ENCODE results near the gene OR4K13. TPM values are rescaled to one million over a fixed set of nuclear protein-coding genes. Genes with fewer than 3 reads are reported as not detected.

OR4K13 gene
- total and polyA plus RNA-seq, 4 donors: not detected

DNA sequence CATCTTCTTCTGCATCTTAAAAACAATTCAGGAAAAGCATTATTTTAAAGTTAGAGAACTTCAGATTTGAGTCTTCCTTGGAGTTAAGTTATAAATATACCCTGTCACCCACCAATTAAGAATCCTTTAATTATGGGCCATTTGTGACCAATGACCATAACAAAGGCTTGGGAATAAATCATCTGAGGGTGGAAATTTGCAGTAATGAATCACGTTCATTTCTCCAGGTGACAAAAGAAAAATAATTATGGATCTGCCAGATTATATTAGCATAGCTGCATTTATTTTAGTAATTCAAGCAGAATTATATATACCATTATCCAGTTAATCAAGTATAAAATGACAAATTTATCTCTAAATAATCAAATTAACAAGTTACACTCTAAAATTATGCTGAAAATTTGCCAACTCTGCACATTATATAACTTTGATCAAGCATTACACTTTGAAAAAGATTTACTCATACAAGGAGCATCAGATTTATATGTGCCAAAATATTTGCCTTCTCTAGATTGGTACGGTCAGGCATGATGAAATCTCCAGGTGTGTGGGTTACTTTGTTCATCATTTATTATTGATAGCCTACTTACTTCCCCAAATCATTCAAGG is 16.5 kb downstream of the OR4K13 start, which contains the start of gene OR4K14:
TSS of gene OR4K14 (minus strand) at position 51 of the 609 bp plus-strand sequence. CDS start 4,114 bp downstream, outside the sequence.
- H3K27ac ChIP-seq (ENCODE audit: low read depth in 1 of 2, low read length in 2 of 2): no peak within 1 kb of the TSS
- no peak for DNase-seq (ENCODE audit: low spot score)
- H3K4me1 ChIP-seq (ENCODE audit: control insufficient read depth in 4 of 4, insufficient read depth in 4 of 4, low read length in 3 of 4): no peaks in the 10 kb centered on the region
- H3K9ac ChIP-seq (ENCODE audit: low read depth in 1 of 2, low read length in 2 of 2): no peak within 1 kb of the TSS
- no peaks in the 10 kb centered on the region for H3K27me3 ChIP-seq (ENCODE audit: control insufficient read depth in 4 of 4, insufficient read depth in 4 of 4, low read length in 3 of 4)
- TF ChIP-seq TAF1 (conservative IDR thresholded peaks at IDR 0.05) (no peak), NR2F2 (IDR thresholded peaks at IDR 0.05) (no peak), FOXA1 (IDR thresholded peaks at IDR 0.05) (no peak), RXRA (IDR thresholded peaks at IDR 0.05) (no peak), ZBTB33 (IDR thresholded peaks at IDR 0.05) (no peak), HNF4G (IDR thresholded peaks at IDR 0.05) (no peak), ATF3 (IDR thresholded peaks at IDR 0.05) (no peak), RAD21 (IDR thresholded peaks at IDR 0.05) (no peak), EGR1 (IDR thresholded peaks at IDR 0.05; ENCODE audit: low read depth in 2 of 2) (no peak)
- no peak within 1 kb of the TSS for H3K4me3 ChIP-seq (ENCODE audit: low read depth in 1 of 3, low read length in 3 of 3)
- 65% methylated on average over 2 of the region's 2 CpGs for WGBS
- no peaks in the 10 kb centered on the region for H3K36me3 ChIP-seq (ENCODE audit: control insufficient read depth in 4 of 4, insufficient read depth in 3 of 4, low read depth in 1 of 4, low read length in 3 of 4)
- H3K9me3 ChIP-seq (ENCODE audit: control insufficient read depth in 4 of 4, low read length in 3 of 4): peaks cover 0 to 4% (median 4%) of the 10 kb centered on the region in 4 donors

DNA sequence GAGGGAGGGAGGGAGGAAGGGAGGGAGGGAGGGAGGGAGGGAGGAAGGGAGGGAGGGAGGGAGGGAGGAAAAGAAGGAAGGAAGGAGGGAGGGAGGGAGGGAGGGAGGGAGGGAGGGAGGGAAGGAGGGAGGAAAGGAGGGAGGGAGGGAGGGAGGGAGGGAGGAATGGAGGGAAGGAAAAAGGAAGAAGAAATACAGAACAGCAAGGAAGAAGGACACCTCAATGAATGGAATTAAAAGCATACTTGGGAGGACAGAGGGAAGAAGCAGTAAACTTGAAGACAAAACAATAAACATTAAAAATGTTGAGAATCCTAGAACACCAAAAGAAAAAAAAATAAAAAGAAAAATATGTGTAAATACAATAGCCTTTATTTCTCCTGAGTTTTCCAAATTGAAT is 27.7 kb downstream of the OR4K13 start:
- no peaks in the 10 kb centered on the region for H3K9me3 ChIP-seq (ENCODE audit: control insufficient read depth in 4 of 4, low read length in 3 of 4)
- H3K27ac ChIP-seq (ENCODE audit: low read depth in 1 of 2, low read length in 2 of 2): no peak overlapping the region
- H3K36me3 ChIP-seq (ENCODE audit: control insufficient read depth in 4 of 4, insufficient read depth in 3 of 4, low read depth in 1 of 4, low read length in 3 of 4): no peaks in the 10 kb centered on the region
- TF ChIP-seq ATF3 (IDR thresholded peaks at IDR 0.05) (no peak), ZBTB33 (IDR thresholded peaks at IDR 0.05) (no peak), FOXA2 (IDR thresholded peaks at IDR 0.05) (no peak), EGR1 (IDR thresholded peaks at IDR 0.05; ENCODE audit: low read depth in 2 of 2) (no peak), TAF1 (conservative IDR thresholded peaks at IDR 0.05) (no peak), YY1 (IDR thresholded peaks at IDR 0.05) (no peak), NR2F2 (IDR thresholded peaks at IDR 0.05) (no peak), RAD21 (IDR thresholded peaks at IDR 0.05) (no peak), RXRA (IDR thresholded peaks at IDR 0.05) (no peak), HNF4A (conservative IDR thresholded peaks at IDR 0.05) (no peak), HNF4G (IDR thresholded peaks at IDR 0.05) (no peak), MAX (IDR thresholded peaks at IDR 0.05) (no peak), GABPA (IDR thresholded peaks at IDR 0.05 in 1 of 2, conservative IDR thresholded peaks at IDR 0.05 in 1 of 2) (no peak), FOXA1 (IDR thresholded peaks at IDR 0.05) (no peak), SP1 (IDR thresholded peaks at IDR 0.05) (no peak), JUND (IDR thresholded peaks at IDR 0.05) (no peak)
- TF ChIP-seq, protein P1, sequence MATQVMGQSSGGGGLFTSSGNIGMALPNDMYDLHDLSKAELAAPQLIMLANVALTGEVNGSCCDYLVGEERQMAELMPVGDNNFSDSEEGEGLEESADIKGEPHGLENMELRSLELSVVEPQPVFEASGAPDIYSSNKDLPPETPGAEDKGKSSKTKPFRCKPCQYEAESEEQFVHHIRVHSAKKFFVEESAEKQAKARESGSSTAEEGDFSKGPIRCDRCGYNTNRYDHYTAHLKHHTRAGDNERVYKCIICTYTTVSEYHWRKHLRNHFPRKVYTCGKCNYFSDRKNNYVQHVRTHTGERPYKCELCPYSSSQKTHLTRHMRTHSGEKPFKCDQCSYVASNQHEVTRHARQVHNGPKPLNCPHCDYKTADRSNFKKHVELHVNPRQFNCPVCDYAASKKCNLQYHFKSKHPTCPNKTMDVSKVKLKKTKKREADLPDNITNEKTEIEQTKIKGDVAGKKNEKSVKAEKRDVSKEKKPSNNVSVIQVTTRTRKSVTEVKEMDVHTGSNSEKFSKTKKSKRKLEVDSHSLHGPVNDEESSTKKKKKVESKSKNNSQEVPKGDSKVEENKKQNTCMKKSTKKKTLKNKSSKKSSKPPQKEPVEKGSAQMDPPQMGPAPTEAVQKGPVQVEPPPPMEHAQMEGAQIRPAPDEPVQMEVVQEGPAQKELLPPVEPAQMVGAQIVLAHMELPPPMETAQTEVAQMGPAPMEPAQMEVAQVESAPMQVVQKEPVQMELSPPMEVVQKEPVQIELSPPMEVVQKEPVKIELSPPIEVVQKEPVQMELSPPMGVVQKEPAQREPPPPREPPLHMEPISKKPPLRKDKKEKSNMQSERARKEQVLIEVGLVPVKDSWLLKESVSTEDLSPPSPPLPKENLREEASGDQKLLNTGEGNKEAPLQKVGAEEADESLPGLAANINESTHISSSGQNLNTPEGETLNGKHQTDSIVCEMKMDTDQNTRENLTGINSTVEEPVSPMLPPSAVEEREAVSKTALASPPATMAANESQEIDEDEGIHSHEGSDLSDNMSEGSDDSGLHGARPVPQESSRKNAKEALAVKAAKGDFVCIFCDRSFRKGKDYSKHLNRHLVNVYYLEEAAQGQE (IDR thresholded peaks at IDR 0.05): no peak
- TF ChIP-seq, protein P2, sequence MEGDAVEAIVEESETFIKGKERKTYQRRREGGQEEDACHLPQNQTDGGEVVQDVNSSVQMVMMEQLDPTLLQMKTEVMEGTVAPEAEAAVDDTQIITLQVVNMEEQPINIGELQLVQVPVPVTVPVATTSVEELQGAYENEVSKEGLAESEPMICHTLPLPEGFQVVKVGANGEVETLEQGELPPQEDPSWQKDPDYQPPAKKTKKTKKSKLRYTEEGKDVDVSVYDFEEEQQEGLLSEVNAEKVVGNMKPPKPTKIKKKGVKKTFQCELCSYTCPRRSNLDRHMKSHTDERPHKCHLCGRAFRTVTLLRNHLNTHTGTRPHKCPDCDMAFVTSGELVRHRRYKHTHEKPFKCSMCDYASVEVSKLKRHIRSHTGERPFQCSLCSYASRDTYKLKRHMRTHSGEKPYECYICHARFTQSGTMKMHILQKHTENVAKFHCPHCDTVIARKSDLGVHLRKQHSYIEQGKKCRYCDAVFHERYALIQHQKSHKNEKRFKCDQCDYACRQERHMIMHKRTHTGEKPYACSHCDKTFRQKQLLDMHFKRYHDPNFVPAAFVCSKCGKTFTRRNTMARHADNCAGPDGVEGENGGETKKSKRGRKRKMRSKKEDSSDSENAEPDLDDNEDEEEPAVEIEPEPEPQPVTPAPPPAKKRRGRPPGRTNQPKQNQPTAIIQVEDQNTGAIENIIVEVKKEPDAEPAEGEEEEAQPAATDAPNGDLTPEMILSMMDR (IDR thresholded peaks at IDR 0.05; ENCODE audit: low read depth, low read length, missing input control): no peak
- no peak overlapping the region for H3K9ac ChIP-seq (ENCODE audit: low read depth in 1 of 2, low read length in 2 of 2)
- H3K4me3 ChIP-seq (ENCODE audit: low read depth in 1 of 3, low read length in 3 of 3): no peak overlapping the region
- DNase-seq (ENCODE audit: low spot score): no peak
- no peaks in the 10 kb centered on the region for H3K27me3 ChIP-seq (ENCODE audit: control insufficient read depth in 4 of 4, insufficient read depth in 4 of 4, low read length in 3 of 4)
- no peaks in the 10 kb centered on the region for H3K4me1 ChIP-seq (ENCODE audit: control insufficient read depth in 4 of 4, insufficient read depth in 4 of 4, low read length in 3 of 4)
